WTC11 (cell line): ENCODE data around the gene LGALS9.

ENCODE experiments used
- FOXP4 ChIP-seq: sonication (generic); formaldehyde crosslinking; IDR thresholded peaks from 2 replicates; pipeline ENCODE4 v1.8.0; 2022; ENCODE audit warnings: mild to moderate bottlenecking, missing genetic modification reagents
- GTF2I ChIP-seq: fragments of 250-450 bp; sonication (Bioruptor Pico); conservative IDR thresholded peaks from 2 replicates; pipeline ENCODE4 v1.4.0; 2021; ENCODE audit warnings: mild to moderate bottlenecking
- KAT7 ChIP-seq: sonication (generic); formaldehyde crosslinking; IDR thresholded peaks from 2 replicates; pipeline ENCODE4 v1.8.1; 2023; ENCODE audit warnings: missing genetic modification reagents, mild to moderate bottlenecking, borderline replicate concordance
- NR3C1 ChIP-seq: sonication (generic); formaldehyde crosslinking; conservative IDR thresholded peaks from 2 replicates; pipeline ENCODE4 v1.8.1; 2023; ENCODE audit warnings: low read depth, mild to moderate bottlenecking, missing genetic modification reagents
- RELA ChIP-seq: sonication (generic); formaldehyde crosslinking; IDR thresholded peaks from 2 replicates; pipeline ENCODE4 v1.8.1; 2022; ENCODE audit warnings: missing genetic modification reagents, mild to moderate bottlenecking, borderline replicate concordance
- TF ChIP-seq, protein P1 (sequence below): fragments of 200-600 bp; IDR thresholded peaks from 2 replicates; pipeline ENCODE4 v1.8.0; 2022; ENCODE audit warnings: antibody characterized with exemption

DNA sequence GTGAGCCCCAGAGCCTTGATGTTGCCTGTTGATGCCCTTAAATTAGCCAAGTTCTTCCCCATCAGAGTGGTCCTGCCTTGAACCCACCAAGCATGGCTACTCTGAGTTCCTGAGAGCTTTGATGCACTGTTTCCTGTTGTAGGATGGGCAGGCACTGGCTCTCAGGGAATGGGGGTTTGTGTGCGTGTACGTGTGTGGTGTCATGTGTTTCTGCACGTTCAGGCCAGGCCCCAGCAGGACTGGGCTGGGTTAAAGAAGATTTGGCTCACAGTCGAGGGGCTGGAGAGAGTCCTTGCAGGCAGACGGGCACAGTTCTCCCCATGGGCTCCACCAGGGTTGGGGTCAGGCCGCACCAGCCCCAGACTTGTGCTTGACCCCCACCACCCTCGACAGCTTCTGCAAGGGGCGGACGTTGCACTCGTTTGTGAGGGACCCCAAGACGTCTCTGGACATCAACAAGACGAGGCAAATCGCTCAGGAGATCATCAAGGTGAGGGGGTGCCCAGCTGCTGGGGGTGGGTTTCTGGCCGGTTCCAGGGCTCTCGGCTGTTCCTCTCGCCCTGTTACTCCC is 23.4 kb upstream of the LGALS9 start:
- TF ChIP-seq GTF2I (CRISPR knock-in tag): no peak
- no peak for TF ChIP-seq RELA (CRISPR knock-in tag)
- TF ChIP-seq FOXP4 (CRISPR knock-in tag): no peak
- TF ChIP-seq KAT7: no peak
- TF ChIP-seq, protein P1, sequence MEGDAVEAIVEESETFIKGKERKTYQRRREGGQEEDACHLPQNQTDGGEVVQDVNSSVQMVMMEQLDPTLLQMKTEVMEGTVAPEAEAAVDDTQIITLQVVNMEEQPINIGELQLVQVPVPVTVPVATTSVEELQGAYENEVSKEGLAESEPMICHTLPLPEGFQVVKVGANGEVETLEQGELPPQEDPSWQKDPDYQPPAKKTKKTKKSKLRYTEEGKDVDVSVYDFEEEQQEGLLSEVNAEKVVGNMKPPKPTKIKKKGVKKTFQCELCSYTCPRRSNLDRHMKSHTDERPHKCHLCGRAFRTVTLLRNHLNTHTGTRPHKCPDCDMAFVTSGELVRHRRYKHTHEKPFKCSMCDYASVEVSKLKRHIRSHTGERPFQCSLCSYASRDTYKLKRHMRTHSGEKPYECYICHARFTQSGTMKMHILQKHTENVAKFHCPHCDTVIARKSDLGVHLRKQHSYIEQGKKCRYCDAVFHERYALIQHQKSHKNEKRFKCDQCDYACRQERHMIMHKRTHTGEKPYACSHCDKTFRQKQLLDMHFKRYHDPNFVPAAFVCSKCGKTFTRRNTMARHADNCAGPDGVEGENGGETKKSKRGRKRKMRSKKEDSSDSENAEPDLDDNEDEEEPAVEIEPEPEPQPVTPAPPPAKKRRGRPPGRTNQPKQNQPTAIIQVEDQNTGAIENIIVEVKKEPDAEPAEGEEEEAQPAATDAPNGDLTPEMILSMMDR: no peak
- TF ChIP-seq NR3C1 (CRISPR knock-in tag): no peak
